ENCODE results near the gene KLF15.
"Not testable (repeated sequence)": the region's sequence is repeated elsewhere in the genome, so short reads cannot be mapped to it uniquely, and the experiment has no call there.

The KLF15 gene

DNA sequence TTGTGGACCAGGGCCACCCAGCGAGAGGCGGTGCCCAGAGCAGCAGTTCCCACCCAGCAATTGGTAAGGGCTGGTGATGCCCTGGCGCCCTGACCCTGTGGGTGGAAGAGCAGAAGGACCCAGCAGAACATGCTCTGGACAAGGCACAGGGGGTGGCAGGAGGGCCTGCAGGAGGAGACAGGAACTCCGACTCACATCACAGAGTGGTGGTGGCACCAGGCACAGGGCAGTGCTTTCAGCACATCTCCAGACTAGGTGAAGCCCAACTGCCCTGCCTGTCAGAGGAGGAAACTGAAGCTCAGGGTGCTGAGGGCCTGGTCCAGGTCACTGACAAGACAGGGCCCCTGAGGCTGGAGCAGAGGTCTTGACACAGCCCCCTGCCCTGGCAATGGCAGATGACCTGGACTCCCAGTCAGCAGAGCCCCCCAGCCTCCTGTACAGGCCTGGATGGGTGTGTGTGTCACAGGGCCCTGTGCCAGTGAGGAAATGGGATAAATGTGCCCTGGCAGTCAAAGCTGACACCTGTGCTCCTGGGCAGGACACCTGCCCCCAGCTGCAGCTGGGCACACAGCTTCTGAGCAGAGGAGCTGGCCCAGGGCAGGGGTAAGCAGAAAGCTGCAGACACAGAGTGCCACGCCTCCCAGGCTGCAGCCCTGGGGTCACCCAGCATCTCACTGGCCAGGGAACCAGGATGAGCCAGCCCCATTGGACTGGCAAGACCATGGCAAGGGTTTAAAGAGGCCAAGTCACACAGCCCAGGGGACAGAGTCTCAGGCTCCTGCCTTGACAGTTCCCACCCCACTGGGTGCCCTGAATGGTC is 11.4 kb downstream of the KLF15 start:
- DNase-seq: no peak

DNA sequence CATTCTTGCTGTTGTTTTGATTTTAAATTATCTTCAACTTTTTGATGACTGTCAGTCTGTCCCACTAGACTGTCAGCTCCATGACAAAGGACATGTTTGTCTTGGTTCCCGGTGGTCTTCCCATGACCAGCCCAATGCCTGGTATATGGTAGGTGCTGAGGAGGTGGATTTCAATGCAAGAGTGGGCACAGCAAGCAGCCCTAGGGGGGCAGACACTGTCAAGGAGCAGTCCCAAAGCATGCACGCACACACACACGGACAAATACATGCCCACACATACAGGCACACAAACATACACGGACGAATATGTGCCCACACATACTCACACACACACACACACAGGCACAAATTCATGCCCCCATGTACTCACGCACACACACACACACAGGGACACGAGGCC is 12.0 kb downstream of the KLF15 start:
- DNase-seq: no peak

DNA sequence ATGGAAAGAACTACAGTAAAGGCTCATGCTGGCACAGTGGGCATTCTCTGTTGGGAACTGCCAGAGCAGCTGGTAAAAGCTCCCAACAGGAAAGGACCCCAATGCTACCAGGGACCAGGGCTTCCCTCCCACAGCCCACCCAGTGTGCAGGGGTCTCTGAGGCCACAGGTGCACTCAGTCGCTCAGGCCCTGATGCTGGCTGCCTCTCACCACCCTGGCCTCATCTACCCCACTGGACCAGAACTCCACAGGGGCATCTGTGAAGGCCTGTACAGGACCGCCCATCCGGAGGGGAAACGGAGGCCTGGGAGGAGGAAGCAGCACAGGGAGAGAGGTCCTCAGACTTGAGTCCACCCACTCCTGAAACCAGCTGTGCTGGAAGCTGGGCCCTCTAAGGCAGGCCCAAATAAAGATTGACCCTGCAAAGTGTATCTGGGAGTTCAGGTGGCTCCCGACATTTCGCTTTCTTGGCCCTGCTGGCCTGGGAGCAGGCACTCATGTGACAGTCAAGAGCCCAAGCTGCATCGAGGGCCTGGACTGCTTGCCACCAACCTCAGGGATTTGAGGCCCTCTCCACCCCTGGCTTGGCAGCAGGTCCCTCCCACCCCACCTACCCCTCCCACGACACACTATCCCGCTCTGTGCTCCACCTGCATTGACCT is 12.7 kb downstream of the KLF15 start:
- DNase-seq: no peak

DNA sequence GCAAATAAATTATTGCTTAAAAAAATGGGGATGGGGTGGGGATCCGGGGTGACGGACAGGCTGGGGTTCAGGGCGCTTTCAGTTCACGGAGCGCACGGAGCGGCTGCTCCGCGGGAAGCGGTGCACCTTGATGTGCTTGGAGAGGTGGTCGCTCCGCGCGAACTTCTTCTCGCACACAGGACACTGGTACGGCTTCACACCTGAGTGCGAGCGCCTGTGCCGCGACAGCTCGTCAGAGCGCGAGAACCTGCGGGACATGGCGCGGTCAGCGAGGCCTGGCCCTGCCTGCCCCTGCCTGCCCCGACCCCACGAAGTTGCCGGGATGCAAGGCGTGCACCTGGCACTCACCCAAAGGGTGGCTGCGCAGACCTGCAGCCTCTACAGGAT is 13.6 kb downstream of the KLF15 start:
- DNase-seq: no peak

DNA sequence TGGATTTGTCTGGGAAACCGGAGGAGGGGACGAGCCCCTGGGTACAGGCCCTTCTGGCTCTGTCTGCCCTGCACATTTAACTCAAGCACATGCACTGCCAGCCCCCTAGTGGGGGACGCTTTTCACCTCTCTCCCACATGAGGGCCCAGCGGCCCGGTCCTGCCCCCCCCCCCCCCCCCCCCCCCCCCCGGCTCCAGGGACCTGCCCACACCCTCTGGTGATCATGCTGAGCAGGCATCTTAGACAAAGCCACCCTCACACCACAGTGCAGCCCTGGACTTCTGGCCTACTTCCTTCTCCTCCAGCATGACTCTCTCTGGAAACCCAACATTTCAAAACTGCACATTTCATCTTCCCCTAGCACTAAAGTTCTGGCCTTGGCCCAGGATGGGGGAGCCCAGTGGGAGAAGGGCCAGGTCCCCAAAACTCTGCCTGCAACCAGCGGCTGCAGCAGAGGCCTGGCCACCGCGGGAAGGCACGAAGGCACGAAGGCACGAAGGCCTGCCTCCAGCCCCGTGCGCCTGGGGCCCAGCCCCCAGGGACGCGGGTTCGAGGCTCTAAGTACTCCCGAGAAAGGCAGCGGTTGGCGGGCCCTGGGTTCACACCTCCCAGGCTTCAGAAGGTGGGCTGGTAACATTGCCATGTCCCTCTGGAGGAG is 14.1 kb downstream of the KLF15 start:
- DNase-seq: no peak

DNA sequence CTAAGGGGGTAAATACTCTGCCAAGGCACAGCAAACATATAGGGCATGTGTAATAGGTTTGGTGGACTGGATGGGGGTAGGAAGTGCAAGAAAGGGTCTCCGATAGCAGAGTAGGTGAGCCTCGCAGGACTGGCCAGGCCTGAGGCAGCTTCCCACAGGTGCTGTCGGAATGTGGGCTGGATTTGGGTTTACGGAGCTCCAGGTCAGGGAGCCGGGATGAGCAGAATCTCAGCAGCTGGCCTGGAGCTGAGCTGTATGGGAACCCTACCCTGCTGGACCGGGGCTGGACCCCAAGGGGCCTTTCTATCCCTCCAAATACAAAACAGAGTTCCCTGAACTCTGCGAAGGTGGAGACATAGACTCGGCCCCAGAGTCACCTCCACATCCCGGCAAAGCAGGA is 15.0 kb downstream of the KLF15 start:
- DNase-seq: no peak

DNA sequence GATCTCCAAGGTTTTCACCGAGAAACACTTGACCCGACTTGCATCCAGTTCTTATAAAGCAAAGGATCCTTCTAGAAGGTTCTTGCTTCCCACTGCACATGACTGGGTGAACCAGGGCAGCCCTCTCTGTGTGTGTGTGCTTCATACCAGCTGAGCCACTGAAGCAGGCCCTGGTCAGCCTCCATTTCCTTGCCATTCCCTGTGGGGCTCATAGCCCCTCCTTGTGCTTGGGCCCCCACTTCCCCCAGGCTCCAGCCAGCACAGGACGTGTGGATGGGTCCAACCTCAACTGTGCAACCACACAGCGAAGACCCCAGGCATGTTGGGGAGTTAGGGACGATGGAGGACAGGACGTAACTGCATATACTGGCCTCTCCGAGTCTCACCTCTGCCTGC is 15.5 kb downstream of the KLF15 start:
- DNase-seq: no peak

DNA sequence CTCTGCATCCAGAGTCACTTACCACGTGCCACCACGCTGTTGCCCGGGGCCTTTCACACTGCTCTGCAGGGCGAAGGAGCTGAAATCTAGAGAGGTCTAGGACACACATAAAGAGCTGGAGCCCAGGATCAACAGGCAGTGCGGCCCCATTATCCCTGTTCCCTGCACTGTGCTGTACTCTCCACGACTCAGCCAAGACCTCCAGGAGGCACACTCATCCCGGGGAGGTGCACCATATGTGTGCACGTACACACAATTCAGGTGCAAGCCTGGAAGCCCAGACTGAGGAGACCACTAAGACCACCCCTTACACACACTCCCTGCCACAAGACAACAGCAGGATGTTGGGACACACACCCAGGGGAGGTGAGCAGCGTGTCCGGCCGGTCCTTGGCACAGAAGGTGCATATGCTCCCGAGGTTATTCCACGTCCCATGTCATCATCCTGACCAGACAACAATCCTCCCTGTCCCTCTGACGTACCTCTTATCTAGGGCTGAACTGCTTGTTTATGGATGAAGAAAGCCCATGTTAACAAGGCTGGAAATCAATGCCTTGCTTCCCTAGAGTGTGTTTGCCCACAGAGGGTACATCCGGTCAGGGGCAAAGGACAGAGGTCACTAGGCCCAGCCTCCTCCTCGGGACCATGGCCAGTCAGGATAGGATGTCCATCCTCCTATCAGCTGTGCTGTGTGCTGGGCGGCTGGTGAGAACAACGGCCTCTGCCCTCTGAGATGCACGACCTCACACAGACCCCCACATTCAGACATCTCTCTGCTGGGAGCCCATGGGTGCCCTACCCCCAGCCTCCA is 16.1 kb downstream of the KLF15 start:
- DNase-seq: no peak

DNA sequence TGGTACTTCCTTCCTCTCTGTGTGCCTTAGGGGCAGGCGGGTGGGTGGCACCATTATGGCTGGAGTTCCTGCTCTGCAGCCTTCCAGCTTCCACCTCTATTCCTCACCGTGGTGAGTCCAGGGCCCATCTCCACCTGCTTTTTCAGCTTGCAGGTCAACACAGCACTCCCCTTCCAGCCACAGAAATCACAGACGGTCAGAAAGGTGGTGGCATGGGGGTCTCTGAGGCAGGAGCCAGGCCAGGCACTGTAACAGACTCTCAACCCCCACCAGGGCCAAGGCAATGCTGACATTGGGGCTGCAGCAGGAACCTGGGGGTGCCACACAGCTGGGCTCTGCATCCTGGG is 16.6 kb downstream of the KLF15 start:
- no peak for DNase-seq

DNA sequence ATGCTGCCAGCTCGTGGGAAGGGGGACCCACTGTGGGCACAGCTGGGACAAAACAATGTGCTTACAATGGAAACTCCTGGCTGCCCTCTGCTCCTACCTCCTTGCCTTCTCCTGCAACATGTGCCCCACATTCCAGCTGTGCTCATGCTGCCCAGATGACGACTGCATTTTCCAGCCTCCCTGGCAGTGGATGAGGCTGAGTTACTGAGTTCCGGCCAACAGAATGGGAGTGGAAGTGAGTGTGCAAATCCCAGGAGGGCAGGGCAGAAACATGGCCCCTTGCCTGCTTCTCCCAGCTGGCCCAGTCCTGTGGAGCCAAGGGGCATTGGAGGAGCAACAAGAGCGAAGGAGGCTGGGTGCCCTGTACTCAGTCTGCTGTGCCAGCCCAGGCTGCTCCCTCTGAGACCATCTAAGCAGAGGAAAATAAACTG is 17.1 kb downstream of the KLF15 start:
- no peak for DNase-seq

DNA sequence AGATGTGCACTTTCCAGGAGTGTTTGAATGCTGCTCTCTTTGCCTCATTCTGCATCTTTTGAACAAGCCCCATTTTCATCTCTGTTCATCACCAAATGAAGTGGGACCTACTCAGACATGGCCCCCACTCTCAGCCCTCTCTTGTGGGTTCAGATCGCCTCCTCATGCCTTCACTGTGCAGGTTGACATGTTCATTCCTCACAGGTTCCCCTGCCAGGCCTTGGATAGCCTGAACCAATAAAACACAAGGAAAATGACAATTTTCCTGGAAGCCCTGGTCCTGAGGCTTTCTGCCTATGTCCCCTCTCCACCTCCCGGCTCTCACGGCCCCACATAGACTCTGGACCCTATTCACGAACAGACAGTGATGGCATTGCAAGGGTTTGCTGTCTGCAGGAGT is 17.7 kb downstream of the KLF15 start:
- DNase-seq: no peak

DNA sequence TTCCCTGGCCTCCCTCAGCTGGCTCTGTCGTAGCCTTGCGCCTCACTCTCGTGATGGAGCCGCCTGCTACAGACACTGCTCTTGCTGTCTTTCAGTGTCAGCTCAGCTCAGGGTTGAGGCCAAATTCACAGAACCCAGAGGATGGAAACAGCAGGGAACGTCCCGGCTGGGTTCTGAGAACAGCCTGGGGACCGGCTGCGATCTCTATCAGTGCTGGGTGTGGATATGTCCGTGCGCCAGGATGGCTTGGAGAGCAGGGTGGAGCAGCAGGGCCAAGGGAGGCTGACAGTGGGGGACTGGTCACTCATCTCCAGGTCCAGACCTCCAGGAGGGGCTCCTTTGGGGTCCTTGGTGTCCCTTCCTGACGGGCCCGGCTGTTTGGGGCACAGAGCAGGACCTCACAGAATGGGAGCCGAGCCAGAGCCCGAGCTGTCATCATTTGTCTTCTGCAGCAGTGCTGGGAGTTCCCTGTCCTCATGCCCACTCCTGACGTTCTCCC is 18.4 kb downstream of the KLF15 start:
- DNase-seq: no peak

DNA sequence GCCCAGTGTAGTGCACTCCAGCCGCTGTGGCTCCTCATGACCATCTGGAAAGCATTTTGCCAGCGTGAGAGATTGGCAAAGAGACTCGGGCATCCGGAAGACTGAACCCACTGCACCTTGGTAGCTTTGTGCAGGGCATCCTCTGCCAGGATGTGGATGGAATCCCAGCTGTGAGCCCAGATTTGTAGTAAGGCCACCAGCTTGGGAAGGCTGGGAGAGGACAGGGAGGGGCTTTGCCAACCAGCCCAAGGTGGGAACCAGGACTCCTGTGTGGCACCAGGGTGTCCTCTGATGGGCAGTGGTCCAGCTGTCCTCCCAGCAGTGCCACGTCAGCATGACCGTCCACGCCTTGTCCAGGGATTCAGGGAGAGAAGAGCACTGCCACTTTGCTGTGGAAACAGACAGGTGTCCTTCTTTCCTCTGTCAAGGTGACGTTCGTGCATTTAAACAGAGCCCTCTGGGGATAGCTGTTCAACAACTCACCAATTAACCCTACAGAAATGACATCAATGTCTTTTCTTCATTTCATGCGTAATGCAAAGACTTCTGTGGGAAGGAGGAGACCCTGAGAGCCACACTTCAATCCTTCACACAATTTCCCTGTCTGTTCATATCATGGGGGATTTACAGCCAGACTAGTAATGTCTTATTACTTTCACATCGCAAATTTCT is 19.1 kb downstream of the KLF15 start:
- no peak for DNase-seq

DNA sequence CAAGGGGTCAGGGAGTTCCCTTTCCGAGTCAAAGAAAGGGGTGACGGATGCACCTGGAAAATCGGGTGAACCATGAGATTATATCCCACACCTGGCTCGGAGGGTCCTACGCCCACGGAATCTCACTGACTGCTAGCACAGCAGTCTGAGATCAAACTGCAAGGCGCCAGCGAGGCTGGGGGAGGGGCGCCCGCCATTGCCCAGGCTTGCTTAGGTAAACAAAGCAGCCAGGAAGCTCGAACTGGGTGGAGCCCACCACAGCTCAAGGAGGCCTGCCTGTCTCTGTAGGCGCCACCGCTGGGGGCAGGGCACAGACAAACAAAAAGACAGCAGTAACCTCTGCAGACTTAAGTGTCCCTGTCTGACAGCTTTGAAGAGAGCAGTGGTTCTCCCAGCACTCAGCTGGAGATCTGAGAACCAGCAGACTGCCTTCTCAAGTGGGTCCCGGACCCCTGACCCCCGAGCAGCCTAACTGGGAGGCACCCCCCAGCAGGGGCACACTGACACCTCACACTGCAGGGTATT is 25.3 kb downstream of the KLF15 start:
- DNase-seq: not testable (repeated sequence)

DNA sequence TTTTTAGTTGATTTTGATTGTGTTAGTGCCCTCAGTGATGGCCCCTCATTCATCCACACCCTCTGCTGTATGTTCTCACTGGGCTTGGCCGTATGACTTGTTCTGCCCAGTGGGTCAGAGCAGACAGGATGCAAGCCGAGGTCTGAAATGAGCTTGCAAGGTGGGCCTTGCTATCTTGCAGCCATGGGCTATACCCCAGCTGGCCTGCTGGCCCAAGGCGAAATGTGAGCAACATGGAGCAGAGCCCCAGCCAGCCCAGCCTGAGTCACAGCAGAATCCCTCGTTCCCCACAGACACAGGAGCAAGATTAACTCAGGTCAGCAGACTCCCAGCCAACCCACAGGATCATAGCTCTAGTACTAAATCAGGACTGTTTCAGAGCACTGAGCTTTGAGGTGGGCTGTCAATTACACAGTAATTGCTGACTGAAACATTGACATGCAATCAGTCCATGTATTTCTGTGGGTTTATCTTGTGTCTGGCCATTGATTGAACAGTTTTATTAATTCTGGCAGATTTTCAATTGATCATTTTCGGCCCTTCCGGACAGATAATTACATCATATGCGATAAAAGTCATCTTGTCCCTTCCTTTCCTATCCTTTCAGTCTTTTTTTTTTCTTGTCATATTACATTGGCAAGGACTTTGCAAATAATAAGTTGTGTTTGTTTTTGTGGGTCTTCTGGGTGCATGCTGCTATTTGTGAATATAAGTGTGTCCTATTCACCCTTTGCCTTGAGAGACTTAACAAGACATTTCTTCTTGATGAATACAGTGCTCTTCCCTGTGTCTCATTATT is 27.1 kb downstream of the KLF15 start:
- DNase-seq: no peak

DNA sequence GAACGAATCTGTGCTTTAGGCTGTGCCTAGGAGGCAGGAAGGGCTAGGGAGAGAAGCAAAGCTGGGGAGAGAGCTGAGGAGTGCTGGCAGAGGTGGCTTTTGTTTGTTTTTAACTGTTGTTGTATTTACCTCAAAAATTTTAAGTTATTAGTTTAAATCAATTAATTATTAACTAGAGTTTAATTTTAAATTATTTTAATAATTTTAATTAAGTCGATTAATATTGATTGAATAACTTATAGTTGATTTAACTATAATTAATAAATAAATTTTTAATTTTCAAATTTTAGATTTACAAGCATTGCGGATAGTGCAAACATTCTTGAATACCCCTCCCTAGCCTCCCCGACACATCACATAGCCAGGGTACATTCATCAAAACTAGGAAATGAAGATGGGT is 30.6 kb downstream of the KLF15 start:
- no peak for DNase-seq

DNA sequence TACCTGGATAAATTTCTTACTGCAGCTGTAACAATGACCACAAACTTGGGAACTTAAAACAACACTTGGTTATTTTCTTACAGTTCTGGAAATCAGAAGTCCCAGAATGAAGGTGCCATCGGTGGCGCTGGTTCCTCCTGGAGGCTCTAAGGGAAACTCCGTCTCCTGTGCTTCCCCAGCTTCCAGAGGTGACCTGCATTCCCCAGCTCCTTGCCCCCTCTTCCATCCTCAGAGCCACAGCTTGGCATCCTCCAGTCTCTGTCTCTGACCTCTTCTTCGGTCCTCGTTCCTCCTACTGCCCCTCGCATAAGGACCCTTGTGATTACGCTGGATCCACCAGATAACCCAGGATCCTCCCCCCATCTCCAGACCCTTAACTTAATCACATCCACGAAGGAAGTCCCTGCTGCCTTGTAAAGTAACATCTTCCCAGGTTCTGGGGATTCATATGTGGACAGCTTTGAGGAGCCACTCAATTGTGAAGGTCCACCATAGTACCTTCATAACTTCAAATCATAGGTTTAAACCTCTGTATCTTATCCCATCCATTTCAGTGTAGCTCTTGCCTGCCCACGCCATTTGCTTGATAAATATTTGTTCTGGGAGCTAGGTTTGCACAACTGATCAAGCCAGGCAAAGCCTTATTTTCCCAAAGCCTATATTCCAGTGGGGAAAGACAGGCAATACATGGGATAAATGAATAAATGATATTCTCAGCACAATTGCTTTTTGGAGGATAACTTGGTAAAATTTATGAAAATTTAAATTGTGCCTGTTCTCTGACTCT is 34.8 kb downstream of the KLF15 start:
- no peak for DNase-seq

DNA sequence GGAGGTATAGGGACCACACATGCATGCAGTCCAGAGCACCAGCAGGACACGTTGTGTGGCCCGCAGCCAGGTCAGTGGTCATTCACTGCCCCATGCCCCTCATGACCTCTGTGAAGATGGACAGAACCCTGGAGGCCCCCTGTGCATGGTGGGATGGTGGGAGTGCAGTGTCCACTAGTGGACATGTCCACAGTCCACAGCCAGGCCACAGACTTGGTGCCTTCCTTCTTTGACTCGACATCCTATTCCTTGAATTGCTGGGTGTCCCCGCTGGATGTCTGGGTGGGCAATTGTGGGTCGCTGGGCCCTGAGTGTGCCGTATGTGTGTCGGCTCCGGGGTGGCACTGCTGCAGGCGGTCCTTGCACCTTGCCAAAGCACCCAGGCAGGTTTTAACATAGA is 35.7 kb downstream of the KLF15 start:
- no peak for DNase-seq

DNA sequence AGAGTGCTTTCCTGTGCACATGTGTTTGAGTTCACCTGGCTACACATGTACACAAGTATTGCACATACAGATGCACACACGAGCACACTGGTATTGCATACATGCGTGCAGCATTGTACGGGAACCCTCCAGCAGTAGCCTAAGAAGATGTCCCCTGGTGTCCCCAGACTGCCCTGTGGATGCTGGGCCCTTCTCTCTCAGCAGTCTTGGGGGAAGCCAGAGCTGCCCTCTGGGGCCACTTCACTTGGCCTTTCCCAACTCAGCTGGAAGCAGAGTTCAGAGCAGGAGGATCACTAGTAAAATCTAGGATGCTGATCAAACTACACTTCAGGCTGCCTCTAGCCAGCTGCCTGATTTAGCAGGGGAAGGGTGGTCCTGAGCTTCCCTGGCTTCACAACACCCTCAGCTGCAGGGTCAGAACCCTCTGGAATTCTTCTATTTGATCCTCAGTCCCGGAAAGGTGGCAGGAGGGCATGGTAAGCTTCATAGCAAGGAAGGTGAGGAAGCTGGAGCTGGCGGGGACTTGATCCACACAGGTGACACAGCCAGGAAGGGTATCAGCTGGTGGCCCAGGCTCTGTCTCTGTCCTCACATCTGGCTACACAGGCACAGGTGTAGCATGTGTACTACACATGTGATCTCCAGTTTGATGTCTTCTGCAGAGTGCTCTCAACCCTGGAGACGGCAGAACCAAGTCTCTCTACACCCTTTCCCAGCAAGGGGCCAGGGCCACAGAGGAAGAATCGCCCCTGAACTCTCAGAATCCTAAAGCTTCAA is 36.5 kb downstream of the KLF15 start:
- no peak for DNase-seq
